ENCODE data around the gene GNPTAB. TPM values are rescaled to one million over a fixed set of nuclear protein-coding genes. Genes with fewer than 3 reads are reported as not detected.

GNPTAB gene
- total RNA-seq, 5 donors from 2014 or later (not counting 1 experiment from before 2014, with no cell fraction given), result 44.9 to 66.8 (median 57.0) TPM

DNA sequence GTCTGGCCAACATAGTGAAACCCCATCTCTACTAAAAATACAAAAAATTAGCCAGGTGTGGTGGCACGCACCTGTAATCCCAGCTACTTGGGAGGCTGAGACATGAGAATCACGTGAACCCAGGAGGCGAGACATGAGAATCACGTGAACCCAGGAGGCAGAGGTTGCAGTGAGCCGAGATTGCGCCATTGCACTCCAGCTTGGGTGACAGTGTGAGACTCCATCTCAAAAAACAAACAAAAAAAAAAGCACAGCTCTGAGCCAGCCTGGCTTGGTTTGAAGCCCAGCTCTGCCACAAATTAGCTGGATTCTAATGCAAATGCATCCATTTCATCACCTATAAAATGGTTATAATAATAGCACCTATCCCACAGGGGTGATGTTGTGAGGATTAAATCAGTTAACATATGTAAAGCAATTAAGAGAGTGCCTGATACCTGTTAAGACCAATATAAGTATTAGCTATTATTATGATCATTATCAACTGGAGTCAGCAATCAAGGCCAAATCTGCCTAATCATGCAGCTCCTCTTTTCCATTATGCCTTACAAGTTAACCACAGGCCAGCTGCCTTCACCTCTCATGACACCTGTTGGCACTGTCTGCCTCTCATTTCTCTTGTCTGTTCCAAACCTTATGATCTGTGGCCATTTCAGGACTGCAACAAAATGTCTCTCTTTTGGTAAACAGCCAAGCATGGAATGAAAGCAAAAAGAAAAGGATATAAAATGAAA, 2.1 kb downstream of the GNPTAB start:
- Mint-ChIP-seq H3K27ac (peak overlapping the region; percentile 24 to 33), H3K36me3 (no peaks in the 10 kb centered on the region), H3K9me3 (no peaks in the 10 kb centered on the region), H3K4me1 (peaks cover 59 to 70% (median 69%) of the 10 kb centered on the region in 3 donors), H3K27me3 (no peaks in the 10 kb centered on the region), H3K4me3 (peak overlapping the region; percentile 94 to 98 (median 97))
- Histone ChIP-seq H3K9me3 (no peaks in the 10 kb centered on the region), H3K27me3 (replicated peaks in 1 of 2; ENCODE audit: control insufficient read depth in 2 of 2, extremely low read depth in 1 of 2, insufficient read depth in 2 of 2, low read length in 1 of 2) (no peaks in the 10 kb centered on the region), H3K4me3 (ENCODE audit: control insufficient read depth in 1 of 2, extremely low read depth in 1 of 2, low read length in 1 of 2) (no peak overlapping the region), H3K27ac (ENCODE audit: low read length) (no peak overlapping the region), H3K36me3 (ENCODE audit: control insufficient read depth in 2 of 2, extremely low read depth in 1 of 2, insufficient read depth in 1 of 2, low read length in 1 of 2) (no peaks in the 10 kb centered on the region), H3K4me1 (ENCODE audit: control insufficient read depth in 1 of 2, extremely low read depth in 1 of 2, insufficient read depth in 2 of 2, low read length in 2 of 2) (peaks cover 30 to 45% of the 10 kb centered on the region in 2 experiments)
- POLR2A ChIA-PET, result interaction anchor here (0.6 to 0.8 kb wide), 2 partner anchors 9 to 68 kb away, joined by 3 read pairs; no protein-coding TSS in a partner anchor
- ATAC-seq (replicated peaks in 1 of 4), result no peak
- DNase-seq, result peak in 1 of 35 experiments; percentile 13
- WGBS (ENCODE audit: insufficient coverage), result 100% methylated on average over 4 of the region's 6 CpGs
- CTCF ChIA-PET, result interaction anchor here (1.1 to 5.7 kb wide), 5 partner anchors 11 to 56 kb away, joined by 3 to 56 read pairs (median 23); no protein-coding TSS in a partner anchor

DNA sequence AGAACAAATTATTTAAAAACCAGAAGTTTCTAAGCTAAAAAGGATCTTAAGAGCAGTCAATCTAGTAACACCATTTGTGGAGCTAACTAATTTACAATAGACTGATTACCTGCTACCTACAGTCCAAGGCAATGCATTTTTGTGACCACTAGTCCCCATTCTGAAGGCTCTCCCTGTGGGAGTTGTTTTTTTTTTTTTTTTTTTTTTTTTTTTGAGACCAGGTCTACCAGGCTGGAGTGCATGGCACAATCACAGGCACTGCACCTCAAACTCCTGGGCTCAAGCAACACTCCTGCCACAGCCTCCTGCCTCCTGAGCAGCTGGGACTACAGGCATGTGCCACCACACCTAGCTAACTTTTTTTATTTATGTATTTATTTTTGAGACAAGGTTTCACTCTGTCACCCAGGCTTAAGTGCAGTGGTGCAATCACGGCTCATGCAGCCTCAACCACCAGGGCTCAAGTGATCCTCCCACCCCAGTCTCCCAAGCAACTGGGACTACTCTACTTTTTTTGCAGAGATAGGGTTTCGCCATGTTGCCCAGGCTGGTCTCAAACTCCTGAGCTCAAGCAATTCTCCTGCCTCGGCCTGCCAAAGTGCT, 3.9 kb downstream of the GNPTAB start:
- Histone ChIP-seq H3K4me3 (ENCODE audit: control insufficient read depth in 1 of 2, extremely low read depth in 1 of 2, low read length in 1 of 2) (no peak overlapping the region), H3K27ac (ENCODE audit: low read length) (no peak overlapping the region), H3K36me3 (ENCODE audit: control insufficient read depth in 2 of 2, extremely low read depth in 1 of 2, insufficient read depth in 1 of 2, low read length in 1 of 2) (no peaks in the 10 kb centered on the region), H3K4me1 (ENCODE audit: control insufficient read depth in 1 of 2, extremely low read depth in 1 of 2, insufficient read depth in 2 of 2, low read length in 2 of 2) (peaks cover 41 to 61% of the 10 kb centered on the region in 2 experiments), H3K27me3 (replicated peaks in 1 of 2; ENCODE audit: control insufficient read depth in 2 of 2, extremely low read depth in 1 of 2, insufficient read depth in 2 of 2, low read length in 1 of 2) (no peaks in the 10 kb centered on the region), H3K9me3 (no peaks in the 10 kb centered on the region)
- H3K4me3 Mint-ChIP-seq, result no peak overlapping the region
- H3K4me1 Mint-ChIP-seq, result peaks cover 74 to 86% (median 82%) of the 10 kb centered on the region in 3 donors
- ChIA-PET CTCF (interaction anchor here (0.6 to 5.7 kb wide), 11 partner anchors 9 to 187 kb away, joined by 3 to 23 read pairs (median 6); no protein-coding TSS in a partner anchor), POLR2A (interaction anchor here in 1 of 2 donors (0.7 kb wide), 1 partner anchor 235 kb away, joined by 9 read pairs; the partner anchor contains the start of gene WASHC3)
- no peak overlapping the region for H3K27ac Mint-ChIP-seq
- ATAC-seq (replicated peaks in 1 of 4) (no peak), DNase-seq (no peak)
- H3K27me3 Mint-ChIP-seq, result no peaks in the 10 kb centered on the region
- no peaks in the 10 kb centered on the region for H3K9me3 Mint-ChIP-seq
- WGBS (ENCODE audit: insufficient coverage), result 100% methylated on average over 2 of the region's 3 CpGs
- H3K36me3 Mint-ChIP-seq, result no peaks in the 10 kb centered on the region

DNA sequence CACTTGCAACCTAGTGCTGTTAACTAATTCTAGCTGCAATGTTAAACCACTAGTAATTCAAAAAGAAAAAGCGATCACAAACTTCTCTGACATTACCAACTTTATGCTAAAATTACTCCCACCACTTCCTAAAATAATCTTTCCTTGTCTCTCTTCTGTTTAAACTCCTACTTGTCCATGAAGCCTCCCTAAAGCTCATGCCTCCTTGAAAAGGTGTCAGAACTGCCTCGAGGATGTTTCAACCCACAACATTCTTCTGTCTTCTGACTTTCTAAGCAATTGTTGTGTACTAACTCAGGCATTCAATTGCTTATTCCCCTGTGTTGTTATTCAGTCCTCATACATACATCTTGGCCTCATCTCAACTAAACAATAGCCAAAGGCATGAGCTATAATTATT, 5.9 kb downstream of the GNPTAB start:
- Histone ChIP-seq H3K36me3 (ENCODE audit: control insufficient read depth in 2 of 2, extremely low read depth in 1 of 2, insufficient read depth in 1 of 2, low read length in 1 of 2) (no peaks in the 10 kb centered on the region), H3K4me3 (ENCODE audit: control insufficient read depth in 1 of 2, extremely low read depth in 1 of 2, low read length in 1 of 2) (no peak overlapping the region), H3K27ac (ENCODE audit: low read length) (no peak overlapping the region), H3K9me3 (no peaks in the 10 kb centered on the region), H3K27me3 (replicated peaks in 1 of 2; ENCODE audit: control insufficient read depth in 2 of 2, extremely low read depth in 1 of 2, insufficient read depth in 2 of 2, low read length in 1 of 2) (no peaks in the 10 kb centered on the region), H3K4me1 (ENCODE audit: control insufficient read depth in 1 of 2, extremely low read depth in 1 of 2, insufficient read depth in 2 of 2, low read length in 2 of 2) (peaks cover 39 to 65% of the 10 kb centered on the region in 2 experiments)
- H3K9me3 Mint-ChIP-seq, result no peaks in the 10 kb centered on the region
- ATAC-seq (replicated peaks in 1 of 4), result no peak
- peaks cover 7% of the 10 kb centered on the region for H3K36me3 Mint-ChIP-seq
- ChIA-PET CTCF (interaction anchor here (0.5 to 3.5 kb wide), 14 partner anchors 10 to 410 kb away, joined by 3 to 60 read pairs (median 9); no protein-coding TSS in a partner anchor), POLR2A (interaction anchor here (0.5 to 1.0 kb wide), 4 partner anchors 21 to 286 kb away, joined by 3 to 6 read pairs (median 4); no protein-coding TSS in a partner anchor)
- H3K4me1 Mint-ChIP-seq, result peaks cover 77 to 85% (median 78%) of the 10 kb centered on the region in 3 donors
- H3K27me3 Mint-ChIP-seq, result no peaks in the 10 kb centered on the region
- DNase-seq, result no peak
- H3K4me3 Mint-ChIP-seq, result peak overlapping the region in 1 of 3 donors; percentile 40
- 60% methylated on average over 2 of the region's 2 CpGs for WGBS (ENCODE audit: insufficient coverage)
- peak overlapping the region; percentile 73 to 87 for H3K27ac Mint-ChIP-seq

DNA sequence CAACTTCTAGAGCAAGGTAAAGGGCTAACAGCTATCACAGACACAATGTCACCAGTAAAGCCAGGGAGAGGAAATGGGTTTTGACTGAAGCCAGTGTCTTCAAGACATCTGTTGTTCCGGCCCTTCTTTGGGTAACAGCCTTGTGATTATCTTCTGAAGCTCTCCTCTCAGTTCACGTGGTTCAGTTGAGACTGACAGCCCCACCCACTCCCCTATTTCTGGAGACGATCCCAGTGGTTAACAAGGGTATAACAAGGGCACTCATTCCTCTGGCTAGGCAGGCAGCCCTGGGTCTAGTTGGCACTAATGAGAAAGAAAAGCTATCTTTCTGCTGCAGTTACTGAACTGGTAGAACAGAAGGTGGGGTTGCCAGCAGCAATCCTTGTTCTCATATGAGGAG, 6.9 kb downstream of the GNPTAB start:
- peaks cover 13% of the 10 kb centered on the region for H3K36me3 Mint-ChIP-seq
- ChIA-PET POLR2A (interaction anchor here in 1 of 2 donors (0.6 to 0.7 kb wide), 3 partner anchors 24 to 36 kb away, joined by 4 to 7 read pairs (median 6); no protein-coding TSS in a partner anchor), CTCF (interaction anchor here (0.7 to 3.5 kb wide), 18 partner anchors 11 to 418 kb away, joined by 3 to 60 read pairs (median 7); no protein-coding TSS in a partner anchor)
- no peak overlapping the region for H3K4me3 ChIP-seq (ENCODE audit: control insufficient read depth in 1 of 2, extremely low read depth in 1 of 2, low read length in 1 of 2)
- no peaks in the 10 kb centered on the region for H3K9me3 Mint-ChIP-seq
- peaks cover 70 to 81% (median 72%) of the 10 kb centered on the region in 3 donors for H3K4me1 Mint-ChIP-seq
- H3K36me3 ChIP-seq (ENCODE audit: control insufficient read depth in 2 of 2, extremely low read depth in 1 of 2, insufficient read depth in 1 of 2, low read length in 1 of 2), result no peaks in the 10 kb centered on the region
- WGBS (ENCODE audit: insufficient coverage), result 20% methylated on average over 1 of the region's 3 CpGs
- H3K4me3 Mint-ChIP-seq, result peak overlapping the region; percentile 52 to 58 (median 57)
- H3K27ac Mint-ChIP-seq, result peak overlapping the region; percentile 93 to 96
- ATAC-seq (replicated peaks in 1 of 4) (peak; percentile 99), DNase-seq (peak; percentile 26 to 88 (median 76))
- no peaks in the 10 kb centered on the region for H3K27me3 ChIP-seq (replicated peaks in 1 of 2; ENCODE audit: control insufficient read depth in 2 of 2, extremely low read depth in 1 of 2, insufficient read depth in 2 of 2, low read length in 1 of 2)
- H3K9me3 ChIP-seq, result no peaks in the 10 kb centered on the region
- no peaks in the 10 kb centered on the region for H3K27me3 Mint-ChIP-seq
- peaks cover 32 to 57% of the 10 kb centered on the region in 2 experiments for H3K4me1 ChIP-seq (ENCODE audit: control insufficient read depth in 1 of 2, extremely low read depth in 1 of 2, insufficient read depth in 2 of 2, low read length in 2 of 2)
- peak overlapping the region; percentile 44 for H3K27ac ChIP-seq (ENCODE audit: low read length)

DNA sequence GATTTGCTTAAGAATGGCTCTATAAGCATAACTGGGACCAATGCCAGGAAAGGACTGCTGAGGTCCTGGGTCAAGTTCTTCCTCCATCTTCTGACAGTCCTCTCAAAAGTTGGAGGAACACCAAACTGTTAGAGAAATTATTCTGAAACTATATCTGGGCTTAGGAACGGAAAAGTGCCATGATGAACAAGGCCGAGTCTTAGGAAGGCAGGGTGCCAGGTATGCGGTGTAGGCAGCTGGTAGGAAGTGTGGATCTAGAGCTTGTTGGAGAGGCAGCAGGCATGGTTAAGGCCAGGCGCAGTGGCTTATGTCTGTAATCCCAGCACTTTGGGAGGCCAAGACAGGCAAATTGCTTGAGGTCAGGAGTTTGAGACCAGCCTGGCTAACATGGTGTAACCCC, 7.7 kb downstream of the GNPTAB start:
- no peaks in the 10 kb centered on the region for H3K9me3 Mint-ChIP-seq
- H3K36me3 ChIP-seq (ENCODE audit: control insufficient read depth in 2 of 2, extremely low read depth in 1 of 2, insufficient read depth in 1 of 2, low read length in 1 of 2), result no peaks in the 10 kb centered on the region
- H3K9me3 ChIP-seq, result no peaks in the 10 kb centered on the region
- H3K36me3 Mint-ChIP-seq, result peaks cover 14% of the 10 kb centered on the region
- H3K27me3 ChIP-seq (replicated peaks in 1 of 2; ENCODE audit: control insufficient read depth in 2 of 2, extremely low read depth in 1 of 2, insufficient read depth in 2 of 2, low read length in 1 of 2), result no peaks in the 10 kb centered on the region
- peak overlapping the region; percentile 21 to 96 for H3K27ac Mint-ChIP-seq
- H3K4me3 Mint-ChIP-seq, result peak overlapping the region in 1 of 3 donors; percentile 52
- WGBS (ENCODE audit: insufficient coverage), result 98% methylated on average over 3 of the region's 4 CpGs
- H3K4me1 Mint-ChIP-seq, result peaks cover 65 to 75% (median 68%) of the 10 kb centered on the region in 3 donors
- H3K4me3 ChIP-seq (ENCODE audit: control insufficient read depth in 1 of 2, extremely low read depth in 1 of 2, low read length in 1 of 2), result no peak overlapping the region
- CTCF ChIA-PET, result interaction anchor here (0.6 to 3.5 kb wide), 9 partner anchors 12 to 55 kb away, joined by 5 to 60 read pairs (median 10); no protein-coding TSS in a partner anchor
- no peak for DNase-seq
- POLR2A ChIA-PET, result interaction anchor here in 1 of 2 donors (0.5 to 0.6 kb wide), 2 partner anchors 15 to 36 kb away, joined by 4 to 5 read pairs; no protein-coding TSS in a partner anchor
- H3K4me1 ChIP-seq (ENCODE audit: control insufficient read depth in 1 of 2, extremely low read depth in 1 of 2, insufficient read depth in 2 of 2, low read length in 2 of 2), result peaks cover 29 to 49% of the 10 kb centered on the region in 2 experiments
- no peaks in the 10 kb centered on the region for H3K27me3 Mint-ChIP-seq
- ATAC-seq (replicated peaks in 1 of 4), result no peak
- no peak overlapping the region for H3K27ac ChIP-seq (ENCODE audit: low read length)

DNA sequence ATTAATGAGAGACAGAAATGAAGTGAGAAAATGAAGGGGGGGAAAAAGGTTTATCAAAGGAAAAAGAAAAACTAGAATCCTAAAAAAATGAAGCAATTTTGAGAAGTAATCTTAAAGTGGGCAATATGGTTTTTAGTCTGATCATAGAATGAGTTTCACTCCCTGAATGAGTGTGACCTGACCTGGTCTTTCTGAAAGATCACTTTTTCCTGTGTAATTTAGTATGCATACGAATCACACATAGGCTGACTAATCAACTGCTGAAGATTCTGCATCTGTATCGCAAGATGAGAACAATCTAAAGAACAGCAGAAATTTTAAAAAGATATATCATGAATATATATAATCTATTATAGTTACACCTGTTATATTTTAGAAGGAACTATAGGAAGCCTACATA, 11.3 kb downstream of the GNPTAB start:
- DNase-seq (no peak), ATAC-seq (replicated peaks in 1 of 4) (no peak)
- Histone ChIP-seq H3K27ac (ENCODE audit: low read length) (no peak overlapping the region), H3K27me3 (replicated peaks in 1 of 2; ENCODE audit: control insufficient read depth in 2 of 2, extremely low read depth in 1 of 2, insufficient read depth in 2 of 2, low read length in 1 of 2) (no peaks in the 10 kb centered on the region), H3K4me3 (ENCODE audit: control insufficient read depth in 1 of 2, extremely low read depth in 1 of 2, low read length in 1 of 2) (no peak overlapping the region), H3K4me1 (ENCODE audit: control insufficient read depth in 1 of 2, extremely low read depth in 1 of 2, insufficient read depth in 2 of 2, low read length in 2 of 2) (peaks cover 13 to 38% of the 10 kb centered on the region in 2 experiments), H3K36me3 (ENCODE audit: control insufficient read depth in 2 of 2, extremely low read depth in 1 of 2, insufficient read depth in 1 of 2, low read length in 1 of 2) (no peaks in the 10 kb centered on the region), H3K9me3 (no peaks in the 10 kb centered on the region)
- ChIA-PET POLR2A (interaction anchor here in 1 of 2 donors (1.4 kb wide), 1 partner anchor 9 kb away, joined by 3 read pairs; no protein-coding TSS in a partner anchor), CTCF (interaction anchor here (0.7 to 1.2 kb wide), 4 partner anchors 10 to 46 kb away, joined by 3 to 4 read pairs (median 3); partner anchors contain the start of gene GNPTAB (in 1 of the 2))
- H3K4me3 Mint-ChIP-seq, result no peak overlapping the region
- no CpG with 5 or more reads among the region's 2 CpGs for WGBS (ENCODE audit: insufficient coverage)
- H3K27ac Mint-ChIP-seq, result no peak overlapping the region
- H3K9me3 Mint-ChIP-seq, result peaks cover 0 to 3% (median 0%) of the 10 kb centered on the region in 3 donors
- H3K36me3 Mint-ChIP-seq, result peaks cover 24% of the 10 kb centered on the region
- H3K4me1 Mint-ChIP-seq, result peaks cover 52 to 62% (median 54%) of the 10 kb centered on the region in 3 donors
- H3K27me3 Mint-ChIP-seq, result no peaks in the 10 kb centered on the region

All from T-cell (primary cell).